Measurements from ENCODE around the gene ACOT12. TPM values are rescaled to one million over a fixed set of nuclear protein-coding genes. Genes with fewer than 3 reads are reported as not detected.
A peak's percentile ranks its signal among the peaks of the same experiment; 100 is the strongest.

The ACOT12 gene
- total RNA-seq, 2 donors from 2014 or later: not detected

GRCh38 chr5:81428446-81428845 lies 34.5 kb upstream of the ACOT12 start:
- no peak for ATAC-seq
- Histone ChIP-seq H3K27me3 (no peaks in the 10 kb centered on the region), H3K27ac (no peak overlapping the region), H3K4me1 (peaks cover 10% of the 10 kb centered on the region), H3K9me3 (no peaks in the 10 kb centered on the region), H3K4me3 (no peak overlapping the region), H3K36me3 (replicated peaks in 1 of 2; ENCODE audit: insufficient read depth in 1 of 2, low read depth in 2 of 2) (no peaks in the 10 kb centered on the region)
- TF ChIP-seq CTCF (IDR thresholded peaks at IDR 0.05) (no peak), POLR2A (IDR thresholded peaks at IDR 0.05) (no peak)
- intact Hi-C loops (cut with DNase I): no loop called here
- 79 to 88% methylated on average over 3 of the region's 3 CpGs for WGBS, 2 donors
- no peak for DNase-seq

- Histone ChIP-seq H3K36me3 (replicated peaks in 1 of 2; ENCODE audit: insufficient read depth in 1 of 2, low read depth in 2 of 2) (no peaks in the 10 kb centered on the region), H3K4me1 (peaks cover 10% of the 10 kb centered on the region), H3K27ac (no peak overlapping the region), H3K27me3 (no peaks in the 10 kb centered on the region), H3K9me3 (no peaks in the 10 kb centered on the region), H3K4me3 (no peak overlapping the region)
- WGBS, 2 donors: 92 to 100% methylated on average over 1 of the region's 1 CpG
- ATAC-seq (no peak), DNase-seq (no peak)
- intact Hi-C loops (cut with DNase I): no loop called here
- TF ChIP-seq CTCF (IDR thresholded peaks at IDR 0.05) (no peak), POLR2A (IDR thresholded peaks at IDR 0.05) (no peak)
Measured at GRCh38 chr5:81427566-81427965, 33.6 kb upstream of the ACOT12 start.

- no peaks in the 10 kb centered on the region for H3K27me3 ChIP-seq
- no peaks in the 10 kb centered on the region for H3K36me3 ChIP-seq (replicated peaks in 1 of 2; ENCODE audit: insufficient read depth in 1 of 2, low read depth in 2 of 2)
- TF ChIP-seq POLR2A (IDR thresholded peaks at IDR 0.05): no peak
- no peak for TF ChIP-seq CTCF (IDR thresholded peaks at IDR 0.05)
- WGBS, 2 donors: 53 to 59% methylated on average over 3 of the region's 3 CpGs
- no peak overlapping the region for H3K4me3 ChIP-seq
- no peaks in the 10 kb centered on the region for H3K9me3 ChIP-seq
- intact Hi-C loops (cut with DNase I): no loop called here
- H3K4me1 ChIP-seq: peaks cover 10% of the 10 kb centered on the region
- ATAC-seq (no peak), DNase-seq (no peak)
- H3K27ac ChIP-seq: no peak overlapping the region
Measured at GRCh38 chr5:81426359-81427030, 32.6 kb upstream of the ACOT12 start.

GRCh38 chr5:81425569-81425968 lies 31.6 kb upstream of the ACOT12 start:
- Histone ChIP-seq H3K27me3 (no peaks in the 10 kb centered on the region), H3K4me3 (no peak overlapping the region), H3K9me3 (no peaks in the 10 kb centered on the region), H3K4me1 (peaks cover 10% of the 10 kb centered on the region), H3K27ac (no peak overlapping the region), H3K36me3 (replicated peaks in 1 of 2; ENCODE audit: insufficient read depth in 1 of 2, low read depth in 2 of 2) (no peaks in the 10 kb centered on the region)
- DNase-seq (no peak), ATAC-seq (peak; percentile 56)
- intact Hi-C loops (cut with DNase I): no loop called here
- TF ChIP-seq CTCF (IDR thresholded peaks at IDR 0.05) (peak; percentile 34 to 69 (median 54)), POLR2A (IDR thresholded peaks at IDR 0.05) (no peak)
- WGBS, 2 donors: 1 to 3% methylated on average over 2 of the region's 2 CpGs

GRCh38 chr5:81424728-81425127 lies 30.8 kb upstream of the ACOT12 start:
- Histone ChIP-seq H3K9me3 (no peaks in the 10 kb centered on the region), H3K36me3 (replicated peaks in 1 of 2; ENCODE audit: insufficient read depth in 1 of 2, low read depth in 2 of 2) (peaks cover 0 to 3% of the 10 kb centered on the region in 2 donors), H3K4me3 (no peak overlapping the region), H3K27me3 (no peaks in the 10 kb centered on the region), H3K4me1 (peaks cover 10% of the 10 kb centered on the region), H3K27ac (no peak overlapping the region)
- TF ChIP-seq POLR2A (IDR thresholded peaks at IDR 0.05) (no peak), CTCF (IDR thresholded peaks at IDR 0.05) (no peak)
- 90 to 95% methylated on average over 1 of the region's 1 CpG for WGBS, 2 donors
- DNase-seq: no peak
- intact Hi-C loops (cut with DNase I): no loop called here
- no peak for ATAC-seq

Measured in body of pancreas (tissue), 4 donors.